ENCODE measurements around the gene MARCHF2.

MARCHF2 gene

GRCh38 chr19:8453616-8454015 lies 40.5 kb downstream of the MARCHF2 start:
- DNase-seq (ENCODE audit: low spot score), result no peak

GRCh38 chr19:8454218-8454617 lies 41.1 kb downstream of the MARCHF2 start:
- no peak for DNase-seq (ENCODE audit: low spot score)

- no peak for DNase-seq (ENCODE audit: low spot score)
Observed at GRCh38 chr19:8455018-8455417, 41.9 kb downstream of the MARCHF2 start.

- no peak for DNase-seq (ENCODE audit: low spot score)
Observed at GRCh38 chr19:8456064-8456463, 43.0 kb downstream of the MARCHF2 start.

GRCh38 chr19:8457209-8457608 lies 44.1 kb downstream of the MARCHF2 start:
- no peak for DNase-seq (ENCODE audit: low spot score)

GRCh38 chr19:8457827-8458226 lies 44.7 kb downstream of the MARCHF2 start:
- DNase-seq (ENCODE audit: low spot score), result no peak

GRCh38 chr19:8458380-8458779 lies 45.3 kb downstream of the MARCHF2 start:
- DNase-seq (ENCODE audit: low spot score), result no peak

- DNase-seq (ENCODE audit: low spot score), result no peak
Observed at GRCh38 chr19:8459095-8459494, 46.0 kb downstream of the MARCHF2 start.

GRCh38 chr19:8459520-8460270 lies 46.6 kb downstream of the MARCHF2 start:
- peak; percentile 75 for DNase-seq (ENCODE audit: low spot score)

GRCh38 chr19:8460516-8461298 lies 47.6 kb downstream of the MARCHF2 start:
- no peak for DNase-seq (ENCODE audit: low spot score)

- DNase-seq (ENCODE audit: low spot score), result no peak
Observed at GRCh38 chr19:8461376-8461775, 48.3 kb downstream of the MARCHF2 start.

- DNase-seq (ENCODE audit: low spot score), result no peak
Observed at GRCh38 chr19:8461891-8462290, 48.8 kb downstream of the MARCHF2 start.

- no peak for DNase-seq (ENCODE audit: low spot score)
Observed at GRCh38 chr19:8462571-8462970, 49.5 kb downstream of the MARCHF2 start.

GRCh38 chr19:8463365-8463764 lies 50.3 kb downstream of the MARCHF2 start:
- no peak for DNase-seq (ENCODE audit: low spot score)

GRCh38 chr19:8466018-8466417 lies 52.9 kb downstream of the MARCHF2 start:
- DNase-seq (ENCODE audit: low spot score), result no peak

- DNase-seq (ENCODE audit: low spot score), result no peak
Observed at GRCh38 chr19:8468124-8468523, 55.0 kb downstream of the MARCHF2 start.

- peak; percentile 23 for DNase-seq (ENCODE audit: low spot score)
Observed at GRCh38 chr19:8468761-8469373, 55.8 kb downstream of the MARCHF2 start.

- DNase-seq (ENCODE audit: low spot score), result no peak
Observed at GRCh38 chr19:8469613-8470368, 56.7 kb downstream of the MARCHF2 start.

- DNase-seq (ENCODE audit: low spot score), result no peak
Observed at GRCh38 chr19:8473648-8474476, 60.8 kb downstream of the MARCHF2 start.

- no peak for DNase-seq (ENCODE audit: low spot score)
Observed at GRCh38 chr19:8475005-8475404, 61.9 kb downstream of the MARCHF2 start.

- DNase-seq (ENCODE audit: low spot score), result no peak
Observed at GRCh38 chr19:8476524-8476923, 63.4 kb downstream of the MARCHF2 start.

Data from AG08395 (cell line).